ENCODE results near the gene EEFSEC. TPM values are rescaled to one million over a fixed set of nuclear protein-coding genes. Genes with fewer than 3 reads are reported as not detected.

Gene EEFSEC
- polyA plus RNA-seq, 1 donor (not counting 4 experiments of a cell fraction or from before 2014, with no cell fraction given): 8.7 TPM

DNA sequence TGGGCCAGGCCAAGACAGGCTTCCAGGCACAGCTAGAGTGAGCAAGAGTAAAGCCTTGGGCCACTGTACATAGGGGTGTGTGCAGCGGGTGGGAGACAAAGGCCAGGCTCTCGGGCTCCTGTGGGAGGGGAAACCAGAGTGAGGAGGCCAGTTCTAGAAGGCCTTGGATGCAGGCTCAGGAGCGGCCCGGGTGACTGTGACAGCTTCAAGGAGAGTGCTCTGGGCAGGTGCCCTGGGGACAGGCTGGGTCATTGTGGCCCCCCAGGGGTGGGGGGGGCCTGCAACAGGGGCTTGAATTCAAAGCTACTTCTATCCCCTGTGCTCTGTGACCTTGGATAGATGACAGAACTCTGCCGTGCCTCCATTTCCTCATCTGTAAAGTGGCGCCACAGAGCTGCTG, 204.3 kb downstream of the EEFSEC start:
- no peaks in the 10 kb centered on the region for H3K4me1 ChIP-seq (ENCODE audit: control insufficient read depth, extremely low read depth, insufficient read depth, low read length)
- H3K9me1 ChIP-seq (ENCODE audit: control insufficient read depth, extremely low read depth, insufficient read depth, low read length): no peaks in the 10 kb centered on the region
- no peak overlapping the region for H2AFZ ChIP-seq (ENCODE audit: control insufficient read depth, low read length)
- no peaks in the 10 kb centered on the region for H3K27me3 ChIP-seq (ENCODE audit: control insufficient read depth, extremely low read depth, insufficient read depth, low read length)
- FAIRE-seq (no peak), DNase-seq (ENCODE audit: low read depth, low spot score) (no peak)
- H3K27ac ChIP-seq (ENCODE audit: control insufficient read depth, insufficient read depth, low read length): no peak overlapping the region
- peaks cover 0 to 5% of the 10 kb centered on the region in 2 experiments for H3K36me3 ChIP-seq (ENCODE audit: control insufficient read depth in 2 of 2, extremely low read depth in 1 of 2, insufficient read depth in 2 of 2, low read length in 2 of 2)
- no peaks in the 10 kb centered on the region for H4K20me1 ChIP-seq (ENCODE audit: control insufficient read depth, extremely low read depth, insufficient read depth, low read length)
- no peak overlapping the region for H3K4me3 ChIP-seq (ENCODE audit: control insufficient read depth in 2 of 3, extremely low read depth in 1 of 3, insufficient read depth in 2 of 3, low read depth in 1 of 3, low read length in 3 of 3)
- no peaks in the 10 kb centered on the region for H3K9me3 ChIP-seq (ENCODE audit: control insufficient read depth, low read depth, low read length)
- no peak overlapping the region for H3K9ac ChIP-seq (ENCODE audit: control insufficient read depth, extremely low read depth, insufficient read depth, low read length)
- dilution Hi-C loops (cut with MboI; ENCODE audit: extremely low pct_ligation_motif_present, low sequenced_read_pairs): no loop called here
- no peak for TF ChIP-seq EZH2 (IDR thresholded peaks at IDR 0.05; ENCODE audit: low read length)
- TF ChIP-seq, protein P1, sequence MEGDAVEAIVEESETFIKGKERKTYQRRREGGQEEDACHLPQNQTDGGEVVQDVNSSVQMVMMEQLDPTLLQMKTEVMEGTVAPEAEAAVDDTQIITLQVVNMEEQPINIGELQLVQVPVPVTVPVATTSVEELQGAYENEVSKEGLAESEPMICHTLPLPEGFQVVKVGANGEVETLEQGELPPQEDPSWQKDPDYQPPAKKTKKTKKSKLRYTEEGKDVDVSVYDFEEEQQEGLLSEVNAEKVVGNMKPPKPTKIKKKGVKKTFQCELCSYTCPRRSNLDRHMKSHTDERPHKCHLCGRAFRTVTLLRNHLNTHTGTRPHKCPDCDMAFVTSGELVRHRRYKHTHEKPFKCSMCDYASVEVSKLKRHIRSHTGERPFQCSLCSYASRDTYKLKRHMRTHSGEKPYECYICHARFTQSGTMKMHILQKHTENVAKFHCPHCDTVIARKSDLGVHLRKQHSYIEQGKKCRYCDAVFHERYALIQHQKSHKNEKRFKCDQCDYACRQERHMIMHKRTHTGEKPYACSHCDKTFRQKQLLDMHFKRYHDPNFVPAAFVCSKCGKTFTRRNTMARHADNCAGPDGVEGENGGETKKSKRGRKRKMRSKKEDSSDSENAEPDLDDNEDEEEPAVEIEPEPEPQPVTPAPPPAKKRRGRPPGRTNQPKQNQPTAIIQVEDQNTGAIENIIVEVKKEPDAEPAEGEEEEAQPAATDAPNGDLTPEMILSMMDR (optimal IDR thresholded peaks at IDR 0.05 in 1 of 3, IDR thresholded peaks at IDR 0.05 in 1 of 3, conservative IDR thresholded peaks at IDR 0.05 in 1 of 3; ENCODE audit: extremely low read depth in 1 of 3, insufficient read depth in 2 of 3, low read length in 3 of 3): no peak
- H3K4me2 ChIP-seq (ENCODE audit: control insufficient read depth, extremely low read depth, insufficient read depth, low read depth, low read length): no peak overlapping the region
- no peaks in the 10 kb centered on the region for H3K79me2 ChIP-seq (ENCODE audit: control insufficient read depth, insufficient read depth, low read length)

- Histone ChIP-seq H3K4me2 (ENCODE audit: control insufficient read depth, extremely low read depth, insufficient read depth, low read depth, low read length) (no peak overlapping the region), H3K9me3 (ENCODE audit: control insufficient read depth, low read depth, low read length) (no peaks in the 10 kb centered on the region), H3K36me3 (ENCODE audit: control insufficient read depth in 2 of 2, extremely low read depth in 1 of 2, insufficient read depth in 2 of 2, low read length in 2 of 2) (peaks cover 0 to 5% of the 10 kb centered on the region in 2 experiments), H3K79me2 (ENCODE audit: control insufficient read depth, insufficient read depth, low read length) (no peaks in the 10 kb centered on the region), H3K9me1 (ENCODE audit: control insufficient read depth, extremely low read depth, insufficient read depth, low read length) (no peaks in the 10 kb centered on the region), H3K9ac (ENCODE audit: control insufficient read depth, extremely low read depth, insufficient read depth, low read length) (no peak overlapping the region), H3K4me1 (ENCODE audit: control insufficient read depth, extremely low read depth, insufficient read depth, low read length) (no peaks in the 10 kb centered on the region), H3K27me3 (ENCODE audit: control insufficient read depth, extremely low read depth, insufficient read depth, low read length) (no peaks in the 10 kb centered on the region), H2AFZ (ENCODE audit: control insufficient read depth, low read length) (no peak overlapping the region), H3K27ac (ENCODE audit: control insufficient read depth, insufficient read depth, low read length) (no peak overlapping the region), H3K4me3 (ENCODE audit: control insufficient read depth in 2 of 3, extremely low read depth in 1 of 3, insufficient read depth in 2 of 3, low read depth in 1 of 3, low read length in 3 of 3) (no peak overlapping the region), H4K20me1 (ENCODE audit: control insufficient read depth, extremely low read depth, insufficient read depth, low read length) (no peaks in the 10 kb centered on the region)
- dilution Hi-C loops (cut with MboI; ENCODE audit: extremely low pct_ligation_motif_present, low sequenced_read_pairs): no loop called here
- TF ChIP-seq, protein P1 (optimal IDR thresholded peaks at IDR 0.05 in 1 of 3, IDR thresholded peaks at IDR 0.05 in 1 of 3, conservative IDR thresholded peaks at IDR 0.05 in 1 of 3; ENCODE audit: extremely low read depth in 1 of 3, insufficient read depth in 2 of 3, low read length in 3 of 3): no peak
- TF ChIP-seq EZH2 (IDR thresholded peaks at IDR 0.05; ENCODE audit: low read length): no peak
- DNase-seq (ENCODE audit: low read depth, low spot score) (no peak), FAIRE-seq (no peak)
Observed at GRCh38 chr3:128358156-128358895, 205.0 kb downstream of the EEFSEC start.
